Activated CD8-positive, alpha-beta memory T cell treated with anti-CD3 and anti-CD28 coated beads for 48 hours (primary cell): ENCODE data around the gene HACL1.
"Not testable (repeated sequence)": the region's sequence is repeated elsewhere in the genome, so short reads cannot be mapped to it uniquely, and the experiment has no call there.

Experiments used
- DNase-seq, 3 experiments: peaks; one replicate each; pipeline ENCODE4 v3.0.0-alpha.2; 2020; ENCODE audit warnings: low read depth in 2 of 3, low spot score in 2 of 3

The HACL1 gene

GRCh38 chr3:15630646-15631350 is 29.4 kb upstream of the HACL1 start:
- no peak for DNase-seq

GRCh38 chr3:15629860-15630597 is 28.7 kb upstream of the HACL1 start:
- DNase-seq = no peak

GRCh38 chr3:15628967-15629366 is 27.6 kb upstream of the HACL1 start:
- DNase-seq = no peak

GRCh38 chr3:15623535-15624440 is 22.4 kb upstream of the HACL1 start:
- no peak for DNase-seq

- DNase-seq = not testable (repeated sequence)
Observed at GRCh38 chr3:15619659-15620464, 18.5 kb upstream of the HACL1 start.

- no peak for DNase-seq
Observed at GRCh38 chr3:15616053-15616452, 14.7 kb upstream of the HACL1 start.

- no peak for DNase-seq
Observed at GRCh38 chr3:15614958-15615357, 13.6 kb upstream of the HACL1 start.

- no peak for DNase-seq
Observed at GRCh38 chr3:15612001-15612400, 10.6 kb upstream of the HACL1 start.

GRCh38 chr3:15611018-15611417 is 9.6 kb upstream of the HACL1 start:
- DNase-seq = no peak

GRCh38 chr3:15610082-15610759 is 8.9 kb upstream of the HACL1 start:
- DNase-seq = no peak

- DNase-seq = no peak
Observed at GRCh38 chr3:15606434-15606891, 5.1 kb upstream of the HACL1 start.

GRCh38 chr3:15604584-15604983 is 3.2 kb upstream of the HACL1 start:
- not testable (repeated sequence) for DNase-seq

GRCh38 chr3:15602816-15603215 is 1.4 kb upstream of the HACL1 start:
- DNase-seq = not testable (repeated sequence)

GRCh38 chr3:15602146-15602536 is 772 bp upstream of the HACL1 start:
- no peak for DNase-seq

GRCh38 chr3:15601046-15601398 is 347 bp downstream of the HACL1 start:
- no peak for DNase-seq

GRCh38 chr3:15595955-15596354 is 5.4 kb downstream of the HACL1 start:
- no peak for DNase-seq

GRCh38 chr3:15592968-15593367 is 8.4 kb downstream of the HACL1 start:
- DNase-seq = no peak

- DNase-seq = no peak
Observed at GRCh38 chr3:15591928-15592327, 9.4 kb downstream of the HACL1 start.

GRCh38 chr3:15591242-15591641 is 10.1 kb downstream of the HACL1 start:
- no peak for DNase-seq

GRCh38 chr3:15585111-15585845 is 16.1 kb downstream of the HACL1 start:
- no peak for DNase-seq
